Mucosa of descending colon (tissue), 3 donors: ENCODE measurements around the gene RALGPS1. TPM values are rescaled to one million over a fixed set of nuclear protein-coding genes. Genes with fewer than 3 reads are reported as not detected.
A peak's percentile ranks its signal among the peaks of the same experiment; 100 is the strongest.

ENCODE experiments used
- ATAC-seq: fragments of 200-7000 bp; cut with Tn5 transposase; one replicate; pipeline ENCODE4 v1.9.1; 2020; ENCODE audit warnings: mild to moderate bottlenecking, moderate library complexity
- DNase-seq, 3 donors: peaks; one replicate each; pipeline ENCODE4 v3.0.0-alpha.2; 2020
- H3K36me3 ChIP-seq: fragments of 200-600 bp; one replicate; pipeline ENCODE4 v1.8.0; 2021; ENCODE audit warnings: low read depth, mild to moderate bottlenecking
- H3K4me1 ChIP-seq: fragments of 200-600 bp; one replicate; pipeline ENCODE4 v1.8.0; 2021; ENCODE audit warnings: low read depth, mild to moderate bottlenecking
- H3K4me3 ChIP-seq: fragments of 200-600 bp; one replicate; pipeline ENCODE4 v1.8.0; 2021; ENCODE audit warnings: mild to moderate bottlenecking
- H3K9me3 ChIP-seq: fragments of 200-600 bp; one replicate; pipeline ENCODE4 v1.8.0; 2021; ENCODE audit warnings: mild to moderate bottlenecking
- intact Hi-C, 2 donors: fragments of 100-400 bp; cut with DNase I in 1 of 2; cut with micrococcal nuclease in 1 of 2; formaldehyde crosslinking; loops; one replicate each; pipeline versions ENCODE4 v1.11.0 to v1.11.1; 2022; cut with DNase I, micrococcal nuclease
- total RNA-seq, 3 donors: library from RNA; stranded (reverse); fragmentation: NEBNext Ultra II Directional in 2 of 3; extraction: Animal tissue kit (Norgen Biotek cat#: 25700) in 2 of 3; gene quantifications; one replicate each; pipeline versions ENCODE4 v1.2.1 to v1.2.4, GENCODE V29; 2021 to 2023
- TF ChIP-seq, protein P1 (sequence below): fragments of 200-600 bp; IDR thresholded peaks from one replicate; pipeline ENCODE4 v1.8.0; 2022; ENCODE audit warnings: antibody characterized with exemption, mild to moderate bottlenecking
- donor health status: DM: no; HTN: no; CAD: no; lungs with moderate emphysema.
- donor health status: DM: no; HTN: no; CAD: no.
- donor health status: DM: no; HTN: yes; CAD: no.

The RALGPS1 gene
- total RNA-seq, 3 donors from 2014 or later, result 31.3 to 55.4 (median 32.1) TPM

DNA sequence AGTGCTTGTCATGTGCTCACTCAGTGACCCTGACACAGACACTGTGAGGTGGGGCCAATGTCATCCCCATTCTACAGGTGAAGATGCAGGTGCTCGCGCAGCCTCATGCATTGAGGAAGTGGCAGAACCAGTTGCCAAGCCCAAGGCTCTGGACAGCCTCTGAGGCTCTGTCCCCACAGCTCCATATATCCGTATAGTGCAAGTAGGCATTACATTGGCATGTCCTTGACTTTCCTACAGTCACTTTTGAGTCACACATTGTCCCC, 266.7 kb downstream of the RALGPS1 start:
- no peaks in the 10 kb centered on the region for H3K36me3 ChIP-seq
- DNase-seq (no peak), ATAC-seq (no peak)
- H3K4me1 ChIP-seq, result no peaks in the 10 kb centered on the region
- no peak overlapping the region for H3K4me3 ChIP-seq
- intact Hi-C loops, result no loop called here
- TF ChIP-seq, protein P1, sequence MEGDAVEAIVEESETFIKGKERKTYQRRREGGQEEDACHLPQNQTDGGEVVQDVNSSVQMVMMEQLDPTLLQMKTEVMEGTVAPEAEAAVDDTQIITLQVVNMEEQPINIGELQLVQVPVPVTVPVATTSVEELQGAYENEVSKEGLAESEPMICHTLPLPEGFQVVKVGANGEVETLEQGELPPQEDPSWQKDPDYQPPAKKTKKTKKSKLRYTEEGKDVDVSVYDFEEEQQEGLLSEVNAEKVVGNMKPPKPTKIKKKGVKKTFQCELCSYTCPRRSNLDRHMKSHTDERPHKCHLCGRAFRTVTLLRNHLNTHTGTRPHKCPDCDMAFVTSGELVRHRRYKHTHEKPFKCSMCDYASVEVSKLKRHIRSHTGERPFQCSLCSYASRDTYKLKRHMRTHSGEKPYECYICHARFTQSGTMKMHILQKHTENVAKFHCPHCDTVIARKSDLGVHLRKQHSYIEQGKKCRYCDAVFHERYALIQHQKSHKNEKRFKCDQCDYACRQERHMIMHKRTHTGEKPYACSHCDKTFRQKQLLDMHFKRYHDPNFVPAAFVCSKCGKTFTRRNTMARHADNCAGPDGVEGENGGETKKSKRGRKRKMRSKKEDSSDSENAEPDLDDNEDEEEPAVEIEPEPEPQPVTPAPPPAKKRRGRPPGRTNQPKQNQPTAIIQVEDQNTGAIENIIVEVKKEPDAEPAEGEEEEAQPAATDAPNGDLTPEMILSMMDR, result no peak
- no peaks in the 10 kb centered on the region for H3K9me3 ChIP-seq

DNA sequence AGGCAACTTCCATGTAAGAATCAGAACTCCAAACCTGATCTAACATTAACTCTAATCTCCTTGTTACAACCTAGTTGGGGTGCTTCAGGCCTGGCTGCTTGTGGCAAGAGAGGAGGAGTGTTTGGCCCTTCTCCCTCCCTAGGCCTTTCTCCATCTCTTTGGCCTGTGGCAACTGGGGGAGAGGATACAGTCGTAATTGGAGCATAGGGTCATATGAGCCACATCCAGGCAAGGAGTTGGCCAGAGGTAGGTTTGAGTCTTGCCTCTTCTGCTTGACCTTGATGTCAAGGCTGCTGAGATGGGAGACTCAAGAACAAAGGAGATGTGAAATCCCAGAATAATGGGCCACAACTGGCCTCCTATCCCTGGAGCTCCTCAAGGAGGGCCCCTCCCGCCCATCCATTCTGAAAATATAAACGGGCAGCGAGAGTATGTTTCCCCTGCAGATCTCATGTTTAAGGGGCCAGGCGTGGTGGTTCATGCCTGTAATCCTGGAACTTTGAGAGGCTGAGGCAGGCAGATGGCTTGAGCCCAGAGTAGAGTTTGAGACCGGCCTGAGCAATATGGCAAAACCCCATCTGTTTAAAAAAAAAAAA, 267.1 kb downstream of the RALGPS1 start:
- Histone ChIP-seq H3K4me1 (no peaks in the 10 kb centered on the region), H3K36me3 (no peaks in the 10 kb centered on the region), H3K9me3 (no peaks in the 10 kb centered on the region), H3K4me3 (no peak overlapping the region)
- DNase-seq, result no peak
- TF ChIP-seq, protein P1, result no peak
- no peak for ATAC-seq
- intact Hi-C loops, result no loop called here

DNA sequence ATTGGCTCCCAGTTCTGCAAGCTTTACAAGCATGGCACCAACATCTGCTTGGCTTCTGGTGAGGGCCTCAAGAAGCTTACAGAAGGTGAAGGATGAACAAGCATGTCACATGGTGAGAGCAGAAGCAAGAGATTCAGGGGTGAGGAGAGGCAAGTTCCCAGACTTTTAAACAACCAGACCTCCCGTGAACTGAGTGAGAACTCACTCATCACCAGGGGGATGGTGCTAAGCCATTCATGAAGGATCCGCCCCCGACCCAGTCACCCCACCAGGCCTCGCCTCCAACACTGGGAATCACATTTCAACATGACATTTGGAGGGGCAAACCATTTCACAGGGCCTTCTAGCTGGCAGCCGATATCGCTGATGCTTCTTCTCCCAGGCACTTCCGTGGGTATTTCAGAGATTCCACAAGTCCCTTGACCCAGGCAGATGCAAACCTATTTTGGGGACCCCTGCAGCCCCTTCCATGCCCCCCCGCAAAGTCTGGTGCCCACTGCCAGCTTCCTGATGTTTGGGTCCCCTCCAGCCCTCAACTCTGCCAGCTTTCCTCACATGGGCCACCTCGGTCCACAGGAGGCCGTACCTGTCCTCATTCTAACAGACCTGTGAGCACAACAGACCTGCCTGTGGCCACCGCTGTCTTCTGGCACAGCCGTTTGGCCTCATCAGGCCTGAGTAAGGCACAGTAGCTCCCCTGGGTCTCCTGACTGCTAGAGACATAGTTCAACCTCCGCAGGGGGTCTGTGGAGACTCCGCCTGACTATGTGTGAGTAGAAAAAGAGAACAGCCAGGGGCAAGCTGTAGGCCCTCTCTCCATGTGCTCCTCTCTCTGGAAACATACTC, 268.5 kb downstream of the RALGPS1 start:
- TF ChIP-seq, protein P1, result no peak
- DNase-seq (no peak), ATAC-seq (no peak)
- Histone ChIP-seq H3K4me1 (no peaks in the 10 kb centered on the region), H3K36me3 (no peaks in the 10 kb centered on the region), H3K9me3 (no peaks in the 10 kb centered on the region), H3K4me3 (no peak overlapping the region)
- intact Hi-C loops, result no loop called here

DNA sequence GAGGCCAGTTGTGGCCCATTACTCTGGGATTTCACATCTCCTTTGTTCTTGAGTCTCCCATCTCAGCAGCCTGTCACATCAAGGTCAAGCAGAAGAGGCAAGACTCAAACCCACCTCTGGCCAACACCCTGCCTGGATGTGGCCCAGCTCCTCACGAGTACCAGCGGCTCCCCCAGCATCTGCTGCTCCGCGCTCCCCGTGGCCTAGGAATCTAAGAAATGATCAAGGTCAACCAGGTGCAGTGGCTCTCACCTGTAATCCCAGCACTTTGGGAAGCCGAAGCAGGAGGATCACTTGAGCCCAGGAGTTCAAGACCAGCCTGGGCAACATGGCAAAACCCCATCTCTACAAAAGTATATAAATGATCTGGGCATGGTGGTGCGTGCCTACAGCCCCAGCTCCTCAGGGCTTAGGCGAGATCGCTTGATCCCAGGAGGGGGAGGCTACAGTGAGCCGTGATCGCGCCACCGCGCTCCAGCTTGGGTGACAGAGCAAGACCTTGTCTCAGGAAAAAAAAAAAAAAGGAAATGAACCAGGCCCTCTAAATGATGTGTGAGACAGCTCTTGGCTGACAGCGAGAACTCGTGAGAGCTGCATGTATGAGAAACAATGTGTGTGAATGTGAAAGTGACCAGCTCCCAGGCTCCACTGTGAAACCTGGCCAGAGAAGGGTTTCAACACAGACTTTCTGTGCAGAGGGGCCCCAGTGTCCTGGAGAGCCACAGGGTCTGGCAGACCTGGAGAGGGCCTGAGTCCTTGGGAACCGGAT, 269.4 kb downstream of the RALGPS1 start:
- H3K4me3 ChIP-seq, result no peak overlapping the region
- ATAC-seq (no peak), DNase-seq (peak in 1 of 3 donors; percentile 21)
- no peaks in the 10 kb centered on the region for H3K36me3 ChIP-seq
- intact Hi-C loops, result no loop called here
- no peaks in the 10 kb centered on the region for H3K4me1 ChIP-seq
- TF ChIP-seq, protein P1, result no peak
- no peaks in the 10 kb centered on the region for H3K9me3 ChIP-seq

DNA sequence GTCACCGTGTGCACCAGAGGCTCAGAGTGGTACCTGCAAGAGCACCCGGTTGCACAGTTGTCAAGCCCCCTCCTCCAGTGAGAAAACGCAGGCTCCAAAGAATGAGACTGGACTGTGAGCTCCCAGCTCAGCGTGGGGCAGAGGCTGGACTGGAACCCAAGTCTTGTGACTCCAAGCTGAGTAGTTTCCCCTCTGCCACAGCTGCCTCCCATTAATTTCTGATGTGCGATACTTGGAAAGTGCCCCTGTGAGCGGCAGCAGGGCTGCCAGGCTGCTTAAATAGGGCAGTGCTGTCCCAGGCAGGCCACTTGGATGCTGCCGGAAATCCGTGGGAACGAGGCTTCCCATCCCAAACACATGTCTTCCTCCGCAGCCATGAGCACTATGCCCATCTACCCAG, 270.1 kb downstream of the RALGPS1 start:
- Histone ChIP-seq H3K36me3 (no peaks in the 10 kb centered on the region), H3K9me3 (no peaks in the 10 kb centered on the region), H3K4me1 (no peaks in the 10 kb centered on the region), H3K4me3 (no peak overlapping the region)
- TF ChIP-seq, protein P1, result no peak
- ATAC-seq (no peak), DNase-seq (no peak)
- intact Hi-C loops, result no loop called here
